HepG2 (cell line): ENCODE data around the gene ZNF84. TPM values are rescaled to one million over a fixed set of nuclear protein-coding genes. Genes with fewer than 3 reads are reported as not detected.

ENCODE experiments used
- ATF7-NPFF ChIP-seq: sonication (generic); formaldehyde crosslinking; IDR thresholded peaks from 2 replicates; pipeline ENCODE4 v1.8.1; 2023; ENCODE audit warnings: mild to moderate bottlenecking, low read depth, missing genetic modification reagents, moderate library complexity
- BCL3 ChIP-seq: sonication (generic); formaldehyde crosslinking; IDR thresholded peaks from 2 replicates; pipeline ENCODE4 v1.5.1; 2020; ENCODE audit warnings: mild to moderate bottlenecking, missing genetic modification reagents, moderate library complexity
- CCDC6 ChIP-seq: sonication (generic); formaldehyde crosslinking; IDR thresholded peaks from 2 replicates; pipeline ENCODE4 v1.8.1; 2022; ENCODE audit warnings: mild to moderate bottlenecking, missing genetic modification reagents, moderate library complexity
- CEBPB ChIP-seq: IDR thresholded peaks from 2 replicates; pipeline ENCODE4 v1.6.1; 2011; ENCODE audit warnings: low read depth, low read length, improper control_type of control experiment, borderline replicate concordance
- MAF1 ChIP-seq: sonication (generic); formaldehyde crosslinking; IDR thresholded peaks from 2 replicates; pipeline ENCODE4 v1.5.0; 2020; ENCODE audit warnings: missing genetic modification reagents, borderline replicate concordance
- MEIS2 ChIP-seq: sonication (generic); formaldehyde crosslinking; IDR thresholded peaks from 2 replicates; pipeline ENCODE4 v1.9.0; 2021; ENCODE audit warnings: mild to moderate bottlenecking, missing genetic modification reagents
- MLLT10 ChIP-seq: sonication (generic); formaldehyde crosslinking; IDR thresholded peaks from 2 replicates; pipeline ENCODE4 v1.4.0; 2020; ENCODE audit warnings: missing genetic modification reagents
- MYC ChIP-seq: sonication (generic); formaldehyde crosslinking; IDR thresholded peaks from 2 replicates; pipeline ENCODE4 v1.9.0; 2021; ENCODE audit warnings: missing genetic modification reagents, borderline replicate concordance
- SNRNP70 ChIP-seq: fragments of 200-400 bp; formaldehyde crosslinking; IDR thresholded peaks from 2 replicates; pipeline ENCODE4 v1.6.1; 2017; ENCODE audit warnings: mild to moderate bottlenecking, low read depth, low read length, moderate library complexity
- TBL1XR1 ChIP-seq: fragments of 150-350 bp; IDR thresholded peaks from 2 replicates; pipeline ENCODE4 v1.6.1; 2014; ENCODE audit warnings: borderline replicate concordance, low read length; ENCODE audit not compliant: partially characterized antibody
- TBP ChIP-seq: sonication (generic); formaldehyde crosslinking; IDR thresholded peaks from 2 replicates; pipeline ENCODE4 v1.5.0; 2020; ENCODE audit warnings: missing genetic modification reagents
- ZNF446 ChIP-seq: sonication (generic); formaldehyde crosslinking; IDR thresholded peaks from 2 replicates; pipeline ENCODE4 v1.5.0; 2020; ENCODE audit warnings: mild to moderate bottlenecking, missing genetic modification reagents
- ZNF547 ChIP-seq: sonication (generic); formaldehyde crosslinking; IDR thresholded peaks from 2 replicates; pipeline ENCODE4 v1.5.1; 2020; ENCODE audit warnings: mild to moderate bottlenecking, missing genetic modification reagents
- ZNF678 ChIP-seq: sonication (generic); formaldehyde crosslinking; IDR thresholded peaks from 2 replicates; pipeline ENCODE4 v1.4.0; 2020; ENCODE audit warnings: mild to moderate bottlenecking, missing genetic modification reagents
- ZNF766 ChIP-seq: sonication (generic); formaldehyde crosslinking; IDR thresholded peaks from 2 replicates; pipeline ENCODE4 v1.5.0; 2020; ENCODE audit warnings: missing genetic modification reagents, borderline replicate concordance
- ZNF776 ChIP-seq: sonication (generic); formaldehyde crosslinking; IDR thresholded peaks from 2 replicates; pipeline ENCODE4 v1.4.0; 2020; ENCODE audit warnings: mild to moderate bottlenecking, missing genetic modification reagents
- polyA plus RNA-seq, 8 experiments: library from polyadenylated mRNA; depleted of rRNA in 3 of 8; stranded (reverse) in 7 of 8; unstranded in 1 of 8; fragments of >200 nt; fragmentation: Illumina TruSeq in 4 of 8; extraction: Trizol in 4 of 8; gene quantifications; 2 replicates each; pipeline versions ENCODE4 v1.2.1 to v1.2.3, GENCODE V29; 2011 to 2016; ENCODE audit warnings: low read depth in 4 of 8, missing spikeins in 1 of 8, mixed read lengths in 1 of 8; ENCODE audit not compliant: insufficient read depth in 1 of 8
- total RNA-seq, 5 experiments: library from RNA; depleted of rRNA; stranded (reverse); fragments of >200 nt; fragmentation: Illumina TruSeq; extraction: Trizol; gene quantifications; 2 replicates each; pipeline ENCODE4 v1.2.3, GENCODE V29; 2016; ENCODE audit warnings: low read depth in 1 of 5
- TF ChIP-seq, protein P1 (sequence below): sonication (generic); formaldehyde crosslinking; conservative IDR thresholded peaks from 2 replicates; pipeline ENCODE4 v1.8.0; 2022; ENCODE audit warnings: low read depth, missing genetic modification reagents
- TF ChIP-seq, protein P2 (sequence below), 2 experiments: fragments of 450-650 bp in 1 of 2; sonication (generic) in 1 of 2; formaldehyde crosslinking in 1 of 2; IDR thresholded peaks; 2 replicates each; pipeline versions ENCODE4 v1.6.1 to v1.8.0; 2016 to 2022; ENCODE audit warnings: antibody characterized with exemption in 1 of 2, mild to moderate bottlenecking in 1 of 2, missing genetic modification reagents in 1 of 2

The ZNF84 gene
- total and polyA plus RNA-seq, 2 of the 13 experiments (the other 11 are each of a cell fraction or from before 2014, with no cell fraction given) = 15.5 to 21.8 TPM

DNA sequence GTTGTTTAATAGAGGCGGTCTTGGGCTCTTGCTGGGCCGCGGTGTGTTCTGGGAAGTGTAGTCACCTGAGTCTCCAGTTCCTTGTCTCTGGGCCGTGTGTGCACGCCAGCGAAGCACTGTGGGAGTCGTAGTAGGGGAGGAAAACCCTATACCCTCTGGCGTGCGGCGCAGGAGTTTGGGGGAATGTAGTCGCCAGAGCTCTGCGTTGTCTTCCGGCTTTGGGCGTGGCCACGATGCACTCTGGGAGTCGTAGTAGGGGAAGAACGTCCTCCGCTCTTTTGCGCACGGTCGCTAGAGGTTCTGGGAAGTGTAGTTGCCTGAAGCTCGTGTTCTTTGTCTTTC lies 42.7 kb downstream of the ZNF84 start (continued):
- TF ChIP-seq ZNF547 (CRISPR knock-in tag) = no peak
- no peak for TF ChIP-seq TBL1XR1
- TF ChIP-seq, protein P1, sequence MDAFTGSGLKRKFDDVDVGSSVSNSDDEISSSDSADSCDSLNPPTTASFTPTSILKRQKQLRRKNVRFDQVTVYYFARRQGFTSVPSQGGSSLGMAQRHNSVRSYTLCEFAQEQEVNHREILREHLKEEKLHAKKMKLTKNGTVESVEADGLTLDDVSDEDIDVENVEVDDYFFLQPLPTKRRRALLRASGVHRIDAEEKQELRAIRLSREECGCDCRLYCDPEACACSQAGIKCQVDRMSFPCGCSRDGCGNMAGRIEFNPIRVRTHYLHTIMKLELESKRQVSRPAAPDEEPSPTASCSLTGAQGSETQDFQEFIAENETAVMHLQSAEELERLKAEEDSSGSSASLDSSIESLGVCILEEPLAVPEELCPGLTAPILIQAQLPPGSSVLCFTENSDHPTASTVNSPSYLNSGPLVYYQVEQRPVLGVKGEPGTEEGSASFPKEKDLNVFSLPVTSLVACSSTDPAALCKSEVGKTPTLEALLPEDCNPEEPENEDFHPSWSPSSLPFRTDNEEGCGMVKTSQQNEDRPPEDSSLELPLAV (CRISPR knock-in tag) = no peak
- no peak for TF ChIP-seq CEBPB
- no peak; the same call in 1 of the 2 replicates for TF ChIP-seq MAF1
- no peak for TF ChIP-seq ZNF766 (CRISPR knock-in tag)
- TF ChIP-seq ZNF446 (CRISPR knock-in tag) = no peak; the same call in 1 of the 2 replicates
- TF ChIP-seq BCL3 = no peak
- no peak for TF ChIP-seq CCDC6 (CRISPR knock-in tag)
- TF ChIP-seq ATF7-NPFF (CRISPR knock-in tag) = no peak
- TF ChIP-seq, protein P2, sequence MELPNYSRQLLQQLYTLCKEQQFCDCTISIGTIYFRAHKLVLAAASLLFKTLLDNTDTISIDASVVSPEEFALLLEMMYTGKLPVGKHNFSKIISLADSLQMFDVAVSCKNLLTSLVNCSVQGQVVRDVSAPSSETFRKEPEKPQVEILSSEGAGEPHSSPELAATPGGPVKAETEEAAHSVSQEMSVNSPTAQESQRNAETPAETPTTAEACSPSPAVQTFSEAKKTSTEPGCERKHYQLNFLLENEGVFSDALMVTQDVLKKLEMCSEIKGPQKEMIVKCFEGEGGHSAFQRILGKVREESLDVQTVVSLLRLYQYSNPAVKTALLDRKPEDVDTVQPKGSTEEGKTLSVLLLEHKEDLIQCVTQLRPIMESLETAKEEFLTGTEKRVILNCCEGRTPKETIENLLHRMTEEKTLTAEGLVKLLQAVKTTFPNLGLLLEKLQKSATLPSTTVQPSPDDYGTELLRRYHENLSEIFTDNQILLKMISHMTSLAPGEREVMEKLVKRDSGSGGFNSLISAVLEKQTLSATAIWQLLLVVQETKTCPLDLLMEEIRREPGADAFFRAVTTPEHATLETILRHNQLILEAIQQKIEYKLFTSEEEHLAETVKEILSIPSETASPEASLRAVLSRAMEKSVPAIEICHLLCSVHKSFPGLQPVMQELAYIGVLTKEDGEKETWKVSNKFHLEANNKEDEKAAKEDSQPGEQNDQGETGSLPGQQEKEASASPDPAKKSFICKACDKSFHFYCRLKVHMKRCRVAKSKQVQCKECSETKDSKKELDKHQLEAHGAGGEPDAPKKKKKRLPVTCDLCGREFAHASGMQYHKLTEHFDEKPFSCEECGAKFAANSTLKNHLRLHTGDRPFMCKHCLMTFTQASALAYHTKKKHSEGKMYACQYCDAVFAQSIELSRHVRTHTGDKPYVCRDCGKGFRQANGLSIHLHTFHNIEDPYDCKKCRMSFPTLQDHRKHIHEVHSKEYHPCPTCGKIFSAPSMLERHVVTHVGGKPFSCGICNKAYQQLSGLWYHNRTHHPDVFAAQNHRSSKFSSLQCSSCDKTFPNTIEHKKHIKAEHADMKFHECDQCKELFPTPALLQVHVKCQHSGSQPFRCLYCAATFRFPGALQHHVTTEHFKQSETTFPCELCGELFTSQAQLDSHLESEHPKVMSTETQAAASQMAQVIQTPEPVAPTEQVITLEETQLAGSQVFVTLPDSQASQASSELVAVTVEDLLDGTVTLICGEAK (IDR thresholded peaks at IDR 0.05) = peak; percentile 35; the same call in 1 of the 2 replicates
- TF ChIP-seq, protein P2 (CRISPR knock-in tag; IDR thresholded peaks at IDR 0.05) = peak; percentile 69; the same call in 1 of the 2 replicates
- TF ChIP-seq MYC (CRISPR knock-in tag) = no peak
- TF ChIP-seq MEIS2 = 0 out of 2 replicates have a peak, but pooled peaks have one; percentile 49
- no peak; the same call in 1 of the 2 replicates for TF ChIP-seq ZNF776 (CRISPR knock-in tag)
- no peak for TF ChIP-seq SNRNP70
- peak; percentile 98 for TF ChIP-seq TBP (CRISPR knock-in tag)
- no peak for TF ChIP-seq MLLT10 (CRISPR knock-in tag)
- TF ChIP-seq ZNF678 (CRISPR knock-in tag) = no peak
